Measurements from ENCODE around the gene FRMPD2.
"Not testable (repeated sequence)": the region's sequence is repeated elsewhere in the genome, so short reads cannot be mapped to it uniquely, and the experiment has no call there.

FRMPD2 gene

GRCh38 chr10:48194830-48195229, 79.7 kb downstream of the FRMPD2 start:
- DNase-seq, result no peak

GRCh38 chr10:48193556-48193955, 80.9 kb downstream of the FRMPD2 start:
- no peak for DNase-seq

- no peak for DNase-seq
Observed at GRCh38 chr10:48192881-48193450, 81.5 kb downstream of the FRMPD2 start.

GRCh38 chr10:48187713-48188485, 86.6 kb downstream of the FRMPD2 start:
- no peak for DNase-seq

- no peak for DNase-seq
Observed at GRCh38 chr10:48187126-48187525, 87.4 kb downstream of the FRMPD2 start.

- DNase-seq, result not testable (repeated sequence)
Observed at GRCh38 chr10:48186264-48186804, 88.2 kb downstream of the FRMPD2 start.

- DNase-seq, result no peak
Observed at GRCh38 chr10:48184224-48184623, 90.3 kb downstream of the FRMPD2 start.

GRCh38 chr10:48172715-48173114, 101.8 kb downstream of the FRMPD2 start:
- peak; percentile 1 to 60 for DNase-seq

- DNase-seq, result not testable (repeated sequence)
Observed at GRCh38 chr10:48160670-48161069, 113.8 kb downstream of the FRMPD2 start.

- DNase-seq, result not testable (repeated sequence)
Observed at GRCh38 chr10:48160163-48160562, 114.3 kb downstream of the FRMPD2 start.

- not testable (repeated sequence) for DNase-seq
Observed at GRCh38 chr10:48154211-48155140, 120.0 kb downstream of the FRMPD2 start.

GRCh38 chr10:48147643-48148042, 126.9 kb downstream of the FRMPD2 start:
- DNase-seq, result not testable (repeated sequence)

GRCh38 chr10:48143721-48144642, 130.5 kb downstream of the FRMPD2 start:
- DNase-seq, result not testable (repeated sequence)

GRCh38 chr10:48140949-48141348, 133.5 kb downstream of the FRMPD2 start:
- not testable (repeated sequence) for DNase-seq

- not testable (repeated sequence) for DNase-seq
Observed at GRCh38 chr10:48139953-48140850, 134.3 kb downstream of the FRMPD2 start.

GRCh38 chr10:48128954-48129353, 145.5 kb downstream of the FRMPD2 start:
- DNase-seq, result not testable (repeated sequence)

GRCh38 chr10:48126251-48126650, 148.2 kb downstream of the FRMPD2 start:
- not testable (repeated sequence) for DNase-seq

- not testable (repeated sequence) for DNase-seq
Observed at GRCh38 chr10:48125631-48126030, 148.9 kb downstream of the FRMPD2 start.

- DNase-seq, result not testable (repeated sequence)
Observed at GRCh38 chr10:48122618-48123017, 151.9 kb downstream of the FRMPD2 start.

- DNase-seq, result not testable (repeated sequence)
Observed at GRCh38 chr10:48110277-48110676, 164.2 kb downstream of the FRMPD2 start.
